Muscle of leg (tissue), 9 donors: Measurements from ENCODE around the gene OTOP1. TPM values are rescaled to one million over a fixed set of nuclear protein-coding genes. Genes with fewer than 3 reads are reported as not detected.

Experiments used
- polyA plus RNA-seq, 8 donors: library from polyadenylated mRNA; unstranded; fragments of 120-200 nt; gene quantifications; one replicate each; pipeline versions ENCODE4 v1.2.1 to v1.2.3, GENCODE V29; 2013; ENCODE audit warnings: inconsistent platforms in 1 of 8, low replicate concordance in 1 of 8; ENCODE audit not compliant: insufficient read length in 8 of 8, insufficient read depth in 1 of 8
- total RNA-seq: library from RNA; stranded (reverse); fragments of 120-200 nt; gene quantifications from one replicate; pipeline ENCODE4 v1.2.4, GENCODE V29; 2013

The OTOP1 gene
- total and polyA plus RNA-seq, 9 donors, result not detected

Other genes starting within 250 kb of the OTOP1 start
- 21.5 TPM for gene TMEM128, start 21.3 kb upstream of the OTOP1 start, total RNA-seq
- 10 to 100 TPM; 17.2 to 24.7 (median 19.6) TPM for gene TMEM128, start 21.3 kb upstream of the OTOP1 start, polyA plus RNA-seq
- 11.3 TPM for gene LYAR, start 63.2 kb upstream of the OTOP1 start, total RNA-seq
- gene LYAR, start 63.2 kb upstream of the OTOP1 start, polyA plus RNA-seq, result 10 to 100 TPM; 13.1 to 19.3 (median 15.4) TPM
- gene ZBTB49, start 63.3 kb upstream of the OTOP1 start, total RNA-seq, result 5.3 TPM
- 1 to 10 TPM; 4.0 to 5.9 (median 4.9) TPM for gene ZBTB49, start 63.3 kb upstream of the OTOP1 start, polyA plus RNA-seq
- gene NSG1, start 160.2 kb upstream of the OTOP1 start, total RNA-seq, result 0.75 TPM
- gene NSG1, start 160.2 kb upstream of the OTOP1 start, polyA plus RNA-seq, result 10 to 100 TPM in 1 of 8 donors, 1 to 10 TPM in 7; 1.8 to 12.2 (median 2.8) TPM